LNCaP clone FGC (cell line): ENCODE results near the gene TOMM6.

Source experiments
- DNase-seq: peaks from one replicate; pipeline ENCODE4 v3.0.0-alpha.2; 2011; ENCODE audit warnings: low read depth
- H3K4me3 ChIP-seq: 2 replicates; pipeline ENCODE4 v1.5.1; 2011; ENCODE audit warnings: mild to moderate bottlenecking, low read depth, low read length, control low read depth
- CTCF ChIP-seq: IDR thresholded peaks from 2 replicates; pipeline ENCODE4 v1.5.1; 2012; ENCODE audit warnings: mild to moderate bottlenecking; ENCODE audit not compliant: control insufficient read depth, insufficient read depth; ENCODE audit errors: extremely low read depth

TOMM6 gene

GRCh38 chr6:41787219-41787917 lies at the start of gene TOMM6:
Gene TOMM6 (plus strand): TSS chr6:41787694. CDS start chr6:41787698, 4 bp downstream.
- peak; percentile 83 for DNase-seq
- TF ChIP-seq CTCF: peak; percentile 89
- peak within 1 kb of the TSS; percentile 100 for H3K4me3 ChIP-seq

GRCh38 chr6:41739041-41739440 lies 48.5 kb upstream of the TOMM6 start:
- no peak for DNase-seq
- no peak for TF ChIP-seq CTCF
- H3K4me3 ChIP-seq: no peak overlapping the region

DNA sequence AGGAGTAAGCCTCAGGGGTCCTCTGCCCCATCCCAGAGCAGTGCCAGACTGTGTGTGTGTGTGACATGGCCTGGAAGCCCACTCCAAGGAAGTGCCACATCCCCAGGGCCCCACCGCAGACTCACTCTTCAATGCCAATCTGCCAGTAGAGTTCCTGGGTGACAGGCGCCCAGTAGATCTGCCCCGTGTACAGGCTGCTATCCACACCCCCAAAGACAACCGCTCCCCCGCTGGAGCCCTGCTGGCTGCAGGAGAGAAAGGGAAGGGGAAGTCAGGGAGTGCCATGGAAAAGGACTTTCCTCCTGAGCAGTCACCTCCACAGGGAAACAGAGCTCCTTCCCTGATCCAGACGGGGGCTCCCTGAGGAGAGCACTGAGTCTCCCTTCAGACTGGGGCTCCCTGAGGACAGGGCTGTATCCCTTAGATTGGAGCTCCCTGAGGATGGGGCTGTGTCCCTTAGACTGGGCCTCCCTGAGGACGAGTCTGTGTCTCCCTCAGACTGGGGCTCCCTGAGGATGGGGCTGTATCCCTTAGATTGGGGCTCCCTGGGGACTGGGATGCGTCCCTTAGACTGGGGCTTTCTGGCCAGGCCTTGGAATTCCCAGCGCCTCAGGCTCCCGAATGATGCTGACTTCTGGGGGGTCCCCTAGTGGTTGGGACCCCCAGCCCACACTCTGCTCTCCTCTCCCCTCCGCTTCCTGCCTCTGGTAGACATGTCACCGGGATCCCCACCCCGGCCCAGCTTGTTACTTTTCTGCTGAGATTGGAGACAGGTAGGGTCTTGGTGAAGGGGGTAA lies 46.9 kb upstream of the TOMM6 start:
- no peak for DNase-seq
- no peak overlapping the region for H3K4me3 ChIP-seq
- TF ChIP-seq CTCF: no peak

DNA sequence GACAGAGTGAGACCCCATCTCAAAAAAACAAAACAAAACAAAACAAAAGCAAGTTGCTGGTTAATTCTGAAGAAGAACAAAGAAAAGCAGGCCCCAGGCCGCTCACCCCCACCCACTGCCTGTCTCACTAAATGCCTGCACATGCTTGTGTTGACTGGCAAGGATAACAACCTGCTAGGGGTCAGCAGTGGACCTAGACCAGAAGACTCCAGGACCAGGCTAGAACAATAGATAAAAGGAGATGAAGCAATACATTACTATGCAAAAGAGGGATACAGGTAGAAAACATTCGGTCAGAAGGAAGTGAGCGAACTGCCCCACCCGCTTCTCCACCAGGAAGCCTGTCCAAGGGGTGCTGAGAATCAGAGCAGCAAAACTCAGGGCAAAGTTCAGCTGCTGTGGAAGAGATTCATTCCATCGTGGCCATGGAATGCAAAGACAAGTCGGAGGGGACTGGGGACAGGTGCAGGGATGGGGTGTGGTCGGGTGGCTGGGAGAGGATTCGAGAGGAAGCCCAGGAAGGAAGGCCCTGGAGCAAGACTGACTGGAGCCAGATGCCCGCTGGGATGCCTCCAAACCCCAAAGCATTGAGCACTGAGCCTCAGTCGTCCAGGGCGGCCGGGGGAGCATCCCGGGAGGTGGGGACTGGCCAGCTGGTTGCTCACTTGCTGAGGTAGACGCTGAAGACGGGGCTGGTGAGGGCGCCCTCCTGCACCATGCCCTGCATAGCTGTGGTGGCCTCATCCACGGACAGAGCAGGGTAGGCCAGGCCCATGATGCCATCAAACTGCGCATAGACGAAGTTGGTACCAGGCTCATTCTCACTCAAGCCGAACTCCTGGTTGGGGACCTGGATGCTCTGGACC lies 45.6 kb upstream of the TOMM6 start:
- H3K4me3 ChIP-seq: no peak overlapping the region
- DNase-seq: no peak
- no peak for TF ChIP-seq CTCF

GRCh38 chr6:41743406-41744235 lies 43.9 kb upstream of the TOMM6 start:
- no peak for TF ChIP-seq CTCF
- DNase-seq: no peak
- no peak overlapping the region for H3K4me3 ChIP-seq

GRCh38 chr6:41744236-41744787 lies 43.2 kb upstream of the TOMM6 start:
- H3K4me3 ChIP-seq: no peak overlapping the region
- DNase-seq: no peak
- TF ChIP-seq CTCF: no peak
